WERI-Rb-1 (cell line): ENCODE measurements around the gene GASK1A.
"Not testable (repeated sequence)": the region's sequence is repeated elsewhere in the genome, so short reads cannot be mapped to it uniquely, and the experiment has no call there.

Experiments
- DNase-seq: peaks from one replicate; pipeline ENCODE4 v3.0.0-alpha.2; 2020
- H3K27ac ChIP-seq: fragments of 250-450 bp; sonication (Bioruptor Pico); 2 replicates; pipeline ENCODE4 v1.5.1; 2020; ENCODE audit warnings: mild to moderate bottlenecking, moderate library complexity
- H3K27me3 ChIP-seq: fragments of 250-450 bp; sonication (Bioruptor Pico); 2 replicates; pipeline ENCODE4 v1.5.1; 2021; ENCODE audit warnings: mild to moderate bottlenecking, low read depth, moderate library complexity; ENCODE audit not compliant: insufficient read depth, severe bottlenecking
- H3K36me3 ChIP-seq: fragments of 250-450 bp; sonication (Bioruptor Pico); 2 replicates; pipeline ENCODE4 v1.5.1; 2020; ENCODE audit warnings: mild to moderate bottlenecking, moderate library complexity
- H3K4me3 ChIP-seq: 2 replicates; pipeline ENCODE4 v1.5.1; 2011; ENCODE audit warnings: low read depth, mild to moderate bottlenecking, control low read depth, low read length
- H3K9me3 ChIP-seq: fragments of 250-450 bp; sonication (Bioruptor Pico); 2 replicates; pipeline ENCODE4 v1.5.1; 2021; ENCODE audit warnings: mild to moderate bottlenecking, moderate library complexity; ENCODE audit not compliant: severe bottlenecking
- TF ChIP-seq, protein P1 (sequence below): IDR thresholded peaks from 2 replicates; pipeline ENCODE4 v1.5.1; 2011; ENCODE audit warnings: low read depth, mild to moderate bottlenecking, control low read depth, inconsistent platforms, low read length

GASK1A gene

DNA sequence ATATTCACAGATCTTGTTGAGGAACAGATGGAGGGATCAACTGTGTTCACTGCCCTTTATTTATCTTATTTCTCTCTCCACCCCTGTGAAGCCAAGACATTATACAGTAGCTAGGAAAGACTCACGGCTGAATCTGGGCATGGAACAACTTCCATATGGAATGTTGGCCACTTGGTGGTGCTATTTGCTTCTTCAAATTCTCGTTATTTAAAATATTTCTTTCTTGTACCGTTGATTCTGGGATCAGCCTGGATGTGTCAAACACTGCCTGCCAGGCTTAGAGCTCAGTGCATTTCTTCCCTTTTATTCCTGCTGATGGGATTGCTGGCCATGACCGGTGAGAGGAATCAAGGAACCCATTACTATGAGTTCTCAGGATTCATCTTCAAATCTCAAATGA lies 17.5 kb upstream of the GASK1A start:
- no peaks in the 10 kb centered on the region for H3K27me3 ChIP-seq
- H3K9me3 ChIP-seq, result no peaks in the 10 kb centered on the region
- H3K4me3 ChIP-seq, result no peak overlapping the region
- DNase-seq, result peak; percentile 35
- no peaks in the 10 kb centered on the region for H3K36me3 ChIP-seq
- TF ChIP-seq, protein P1, sequence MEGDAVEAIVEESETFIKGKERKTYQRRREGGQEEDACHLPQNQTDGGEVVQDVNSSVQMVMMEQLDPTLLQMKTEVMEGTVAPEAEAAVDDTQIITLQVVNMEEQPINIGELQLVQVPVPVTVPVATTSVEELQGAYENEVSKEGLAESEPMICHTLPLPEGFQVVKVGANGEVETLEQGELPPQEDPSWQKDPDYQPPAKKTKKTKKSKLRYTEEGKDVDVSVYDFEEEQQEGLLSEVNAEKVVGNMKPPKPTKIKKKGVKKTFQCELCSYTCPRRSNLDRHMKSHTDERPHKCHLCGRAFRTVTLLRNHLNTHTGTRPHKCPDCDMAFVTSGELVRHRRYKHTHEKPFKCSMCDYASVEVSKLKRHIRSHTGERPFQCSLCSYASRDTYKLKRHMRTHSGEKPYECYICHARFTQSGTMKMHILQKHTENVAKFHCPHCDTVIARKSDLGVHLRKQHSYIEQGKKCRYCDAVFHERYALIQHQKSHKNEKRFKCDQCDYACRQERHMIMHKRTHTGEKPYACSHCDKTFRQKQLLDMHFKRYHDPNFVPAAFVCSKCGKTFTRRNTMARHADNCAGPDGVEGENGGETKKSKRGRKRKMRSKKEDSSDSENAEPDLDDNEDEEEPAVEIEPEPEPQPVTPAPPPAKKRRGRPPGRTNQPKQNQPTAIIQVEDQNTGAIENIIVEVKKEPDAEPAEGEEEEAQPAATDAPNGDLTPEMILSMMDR, result peak; percentile 59
- no peak overlapping the region for H3K27ac ChIP-seq

GRCh38 chr3:42963269-42963668 lies 15.8 kb upstream of the GASK1A start:
- DNase-seq, result no peak
- Histone ChIP-seq H3K4me3 (no peak overlapping the region), H3K27me3 (no peaks in the 10 kb centered on the region), H3K36me3 (no peaks in the 10 kb centered on the region), H3K27ac (no peak overlapping the region), H3K9me3 (no peaks in the 10 kb centered on the region)
- TF ChIP-seq, protein P1, result no peak

GRCh38 chr3:42964266-42964665 lies 14.8 kb upstream of the GASK1A start:
- DNase-seq, result no peak
- H3K27ac ChIP-seq, result no peak overlapping the region
- no peak overlapping the region for H3K4me3 ChIP-seq
- no peaks in the 10 kb centered on the region for H3K27me3 ChIP-seq
- TF ChIP-seq, protein P1, result no peak
- H3K36me3 ChIP-seq, result no peaks in the 10 kb centered on the region
- no peaks in the 10 kb centered on the region for H3K9me3 ChIP-seq

DNA sequence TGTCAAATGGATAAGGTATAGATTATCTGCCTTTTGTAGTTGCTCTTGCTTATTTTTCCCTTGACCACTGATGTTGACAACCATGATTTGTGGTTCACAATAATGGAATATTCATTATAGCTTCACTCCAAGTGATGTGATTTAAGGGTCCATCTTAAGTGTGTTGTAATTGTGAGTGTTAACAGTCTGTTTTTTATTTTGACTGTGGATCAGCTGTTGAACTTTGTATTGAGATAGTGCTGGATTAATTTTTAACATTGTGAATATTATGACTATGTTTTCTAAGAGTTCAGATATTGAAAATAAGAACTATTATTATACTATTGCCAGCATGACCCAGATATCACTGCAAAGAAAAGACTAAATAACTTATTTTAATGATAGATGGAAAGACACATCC lies 8.6 kb upstream of the GASK1A start:
- no peak for DNase-seq
- H3K36me3 ChIP-seq, result no peaks in the 10 kb centered on the region

GRCh38 chr3:42970976-42971772 lies 7.9 kb upstream of the GASK1A start:
- DNase-seq, result no peak
- Histone ChIP-seq H3K36me3 (no peaks in the 10 kb centered on the region), H3K27me3 (peaks cover 4% of the 10 kb centered on the region), H3K4me3 (no peak overlapping the region), H3K27ac (no peak overlapping the region), H3K9me3 (peaks cover 17% of the 10 kb centered on the region)
- TF ChIP-seq, protein P1, result no peak

More for the DNA sequence above, 8.6 kb upstream of the GASK1A start:
- H3K4me3 ChIP-seq, result no peak overlapping the region
- peaks cover 17% of the 10 kb centered on the region for H3K9me3 ChIP-seq
- no peak overlapping the region for H3K27ac ChIP-seq
- H3K27me3 ChIP-seq, result no peaks in the 10 kb centered on the region
- TF ChIP-seq, protein P1, result no peak

DNA sequence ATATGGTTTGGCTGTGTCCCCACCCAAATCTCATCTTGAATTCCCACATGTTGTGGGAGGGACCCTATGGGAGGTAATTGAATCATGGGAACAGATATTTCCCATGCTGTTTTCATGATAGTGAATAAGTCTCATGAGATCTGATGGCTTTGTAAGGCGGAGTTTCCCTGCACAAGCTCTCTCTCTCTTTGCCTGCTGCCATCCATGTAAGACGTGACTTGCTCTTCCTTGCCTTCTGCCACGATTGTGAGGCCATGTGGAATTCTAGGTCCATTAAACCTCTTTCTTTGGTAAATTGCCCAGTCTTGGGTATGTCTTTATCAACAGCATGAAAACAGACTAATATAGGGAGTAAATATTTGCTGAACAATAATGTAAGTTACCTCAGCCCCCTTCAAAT lies 4.2 kb upstream of the GASK1A start:
- H3K36me3 ChIP-seq, DNase-seq, H3K27ac ChIP-seq, H3K4me3 ChIP-seq: not testable (repeated sequence)
- Histone ChIP-seq H3K27me3 (peaks cover 31% of the 10 kb centered on the region), H3K9me3 (peaks cover 20% of the 10 kb centered on the region)
